Thoracic aorta (tissue), 2 donors: ENCODE results near the gene TSPAN31. TPM values are rescaled to one million over a fixed set of nuclear protein-coding genes. Genes with fewer than 3 reads are reported as not detected.

ENCODE experiments used
- ATAC-seq: fragments of 150-250 bp; one replicate; pipeline ENCODE4 v1.8.0; 2017; ENCODE audit warnings: low read depth; ENCODE audit not compliant: insufficient number of reproducible peaks, low FRiP score
- DNase-seq: peaks from one replicate; pipeline ENCODE4 v3.0.0-alpha.2; 2020; ENCODE audit warnings: low spot score
- H3K27ac ChIP-seq, 2 donors: fragments of 200-600 bp; sonication (generic); 1 replicate in 1 of 2; 2 replicates in 1 of 2; pipeline ENCODE4 v1.5.1; 2016; ENCODE audit warnings: mild to moderate bottlenecking in 2 of 2, moderate library complexity in 2 of 2
- H3K27me3 ChIP-seq: fragments of 200-600 bp; sonication (generic); replicated peaks from 2 replicates; pipeline ENCODE4 v1.6.0; 2016; ENCODE audit warnings: mild to moderate bottlenecking; ENCODE audit not compliant: insufficient read depth
- H3K36me3 ChIP-seq: fragments of 200-600 bp; sonication (generic); one replicate; pipeline ENCODE4 v1.5.1; 2016
- H3K4me1 ChIP-seq, 2 donors: fragments of 200-600 bp; sonication (generic); 1 replicate in 1 of 2; 2 replicates in 1 of 2; pipeline versions ENCODE4 v1.5.1 to v1.6.0; 2016; ENCODE audit warnings: low read depth in 2 of 2, mild to moderate bottlenecking in 1 of 2; ENCODE audit not compliant: control insufficient read depth in 1 of 2
- H3K4me3 ChIP-seq: fragments of 200-600 bp; sonication (generic); 2 replicates; pipeline ENCODE4 v1.5.1; 2016; ENCODE audit warnings: mild to moderate bottlenecking
- H3K9me3 ChIP-seq: fragments of 200-600 bp; sonication (generic); 2 replicates; pipeline ENCODE4 v1.5.1; 2016
- total RNA-seq, 2 donors: library from RNA; depleted of rRNA; stranded (reverse); fragments of >200 nt; gene quantifications; one replicate each; pipeline versions ENCODE4 v1.1.0 to v1.2.3, GENCODE V29; 2016
- TF ChIP-seq, protein P1 (sequence below): fragments of 200-600 bp; sonication (generic); IDR thresholded peaks from one replicate; pipeline ENCODE4 v1.5.1; 2019; ENCODE audit warnings: antibody characterized with exemption

TSPAN31 gene
- total RNA-seq, 2 donors from 2014 or later = 58.8 to 115 TPM

DNA sequence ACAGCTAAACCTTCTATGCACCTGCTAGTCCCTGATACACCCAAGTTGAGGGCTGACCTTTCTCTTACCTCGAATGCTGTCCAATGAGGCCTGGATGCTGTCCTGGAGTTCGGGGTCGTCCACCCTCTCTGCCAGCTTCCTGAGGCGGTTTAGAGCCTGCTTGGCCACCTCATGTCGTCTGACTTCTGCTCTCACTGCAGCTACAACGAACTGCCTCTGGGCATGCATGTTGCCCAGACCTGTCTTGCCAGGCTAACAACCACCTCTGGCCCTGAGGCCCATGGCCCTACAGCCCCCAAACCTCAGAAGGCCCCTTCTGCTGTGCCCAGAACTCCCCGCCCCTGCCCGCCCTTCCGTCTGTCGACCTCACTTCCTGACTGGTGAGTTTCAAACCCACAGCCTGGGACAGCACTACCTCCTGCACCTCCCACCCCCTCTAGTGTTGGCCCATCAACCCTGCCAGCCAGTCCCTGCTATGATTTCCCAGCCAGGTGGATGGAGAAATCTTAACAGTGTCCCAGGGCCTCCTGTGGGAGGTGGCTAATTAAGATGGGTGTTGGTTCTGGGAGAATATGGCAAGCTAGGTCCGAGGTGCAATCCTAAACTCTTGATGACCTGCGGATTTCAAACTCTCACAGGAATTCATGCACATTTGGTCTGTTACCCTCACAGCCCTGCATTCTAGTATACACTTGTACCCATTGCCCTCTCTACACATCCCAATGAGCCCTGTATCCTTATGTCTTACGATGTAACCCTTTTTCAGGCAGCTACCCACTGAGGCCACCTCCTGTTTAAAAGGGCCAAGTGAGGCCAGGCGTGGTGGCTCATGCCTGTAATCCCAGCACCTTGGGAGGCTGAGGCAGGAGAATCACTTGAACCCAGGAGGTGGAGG, 2.7 kb upstream of the TSPAN31 start:
- H3K4me3 ChIP-seq = peak overlapping the region; percentile 55
- peaks cover 8% of the 10 kb centered on the region for H3K27me3 ChIP-seq
- H3K36me3 ChIP-seq = peaks cover 3% of the 10 kb centered on the region
- DNase-seq (no peak), ATAC-seq (no peak)
- H3K27ac ChIP-seq = no peak overlapping the region
- peaks cover 21 to 23% of the 10 kb centered on the region in 2 donors for H3K4me1 ChIP-seq
- TF ChIP-seq, protein P1, sequence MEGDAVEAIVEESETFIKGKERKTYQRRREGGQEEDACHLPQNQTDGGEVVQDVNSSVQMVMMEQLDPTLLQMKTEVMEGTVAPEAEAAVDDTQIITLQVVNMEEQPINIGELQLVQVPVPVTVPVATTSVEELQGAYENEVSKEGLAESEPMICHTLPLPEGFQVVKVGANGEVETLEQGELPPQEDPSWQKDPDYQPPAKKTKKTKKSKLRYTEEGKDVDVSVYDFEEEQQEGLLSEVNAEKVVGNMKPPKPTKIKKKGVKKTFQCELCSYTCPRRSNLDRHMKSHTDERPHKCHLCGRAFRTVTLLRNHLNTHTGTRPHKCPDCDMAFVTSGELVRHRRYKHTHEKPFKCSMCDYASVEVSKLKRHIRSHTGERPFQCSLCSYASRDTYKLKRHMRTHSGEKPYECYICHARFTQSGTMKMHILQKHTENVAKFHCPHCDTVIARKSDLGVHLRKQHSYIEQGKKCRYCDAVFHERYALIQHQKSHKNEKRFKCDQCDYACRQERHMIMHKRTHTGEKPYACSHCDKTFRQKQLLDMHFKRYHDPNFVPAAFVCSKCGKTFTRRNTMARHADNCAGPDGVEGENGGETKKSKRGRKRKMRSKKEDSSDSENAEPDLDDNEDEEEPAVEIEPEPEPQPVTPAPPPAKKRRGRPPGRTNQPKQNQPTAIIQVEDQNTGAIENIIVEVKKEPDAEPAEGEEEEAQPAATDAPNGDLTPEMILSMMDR = no peak
- H3K9me3 ChIP-seq = no peaks in the 10 kb centered on the region

DNA sequence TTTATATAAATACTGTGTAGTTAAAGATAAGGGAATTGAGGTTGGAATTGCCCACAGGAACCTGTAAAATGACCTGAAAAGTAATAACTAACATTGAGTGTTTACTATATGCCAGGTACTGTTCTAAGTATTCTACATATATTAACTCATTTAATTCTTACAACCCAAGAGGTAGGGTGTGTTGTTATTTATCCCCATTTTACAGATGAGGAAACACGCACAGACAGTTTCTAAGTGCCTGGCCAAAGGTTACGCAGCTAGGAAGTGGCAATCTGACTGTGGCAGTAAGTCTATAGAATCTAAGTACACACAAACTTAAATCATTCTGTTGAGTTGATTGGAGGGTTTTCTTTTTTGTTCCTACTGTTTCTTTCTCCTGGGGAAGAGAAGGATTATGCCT, 1.1 kb upstream of the TSPAN31 start:
- Histone ChIP-seq H3K36me3 (peaks cover 17% of the 10 kb centered on the region), H3K4me1 (peaks cover 6 to 7% of the 10 kb centered on the region in 2 donors), H3K27ac (no peak overlapping the region), H3K4me3 (no peak overlapping the region), H3K9me3 (no peaks in the 10 kb centered on the region), H3K27me3 (no peaks in the 10 kb centered on the region)
- ATAC-seq (no peak), DNase-seq (no peak)
- TF ChIP-seq, protein P1 = no peak

- peak; percentile 70 for DNase-seq
- Histone ChIP-seq H3K36me3 (peaks cover 21% of the 10 kb centered on the region), H3K4me1 (peaks cover 3 to 6% of the 10 kb centered on the region in 2 donors), H3K27me3 (no peaks in the 10 kb centered on the region), H3K4me3 (peak overlapping the region; percentile 97), H3K27ac (peak overlapping the region; percentile 98), H3K9me3 (no peaks in the 10 kb centered on the region)
- TF ChIP-seq, protein P1 = no peak
- ATAC-seq = peak; percentile 63
Observed at GRCh38 chr12:57744194-57744776, 554 bp upstream of the TSPAN31 start.

DNA sequence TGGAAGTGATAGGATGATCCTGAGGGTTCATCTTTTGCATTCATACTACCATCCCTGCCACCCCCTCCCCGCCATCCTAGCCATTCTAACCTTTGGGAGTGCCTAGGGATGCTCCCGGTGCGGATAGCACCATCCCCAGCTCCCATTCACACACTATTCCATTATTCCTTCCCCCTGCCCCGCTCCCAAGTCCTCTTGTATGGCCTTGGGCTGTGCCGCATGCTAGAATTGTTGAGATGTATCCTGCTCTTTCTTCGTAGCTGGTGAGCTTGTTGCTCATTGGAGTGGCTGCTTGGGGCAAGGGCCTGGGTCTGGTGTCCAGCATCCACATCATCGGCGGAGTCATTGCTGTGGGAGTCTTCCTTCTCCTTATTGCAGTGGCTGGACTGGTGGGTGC, 644 bp downstream of the TSPAN31 start:
- peaks cover 21% of the 10 kb centered on the region for H3K36me3 ChIP-seq
- H3K9me3 ChIP-seq = no peaks in the 10 kb centered on the region
- peak overlapping the region; percentile 98 for H3K27ac ChIP-seq
- no peaks in the 10 kb centered on the region for H3K27me3 ChIP-seq
- TF ChIP-seq, protein P1 = no peak
- ATAC-seq (no peak), DNase-seq (no peak)
- peaks cover 3 to 6% of the 10 kb centered on the region in 2 donors for H3K4me1 ChIP-seq
- peak overlapping the region; percentile 97 for H3K4me3 ChIP-seq

DNA sequence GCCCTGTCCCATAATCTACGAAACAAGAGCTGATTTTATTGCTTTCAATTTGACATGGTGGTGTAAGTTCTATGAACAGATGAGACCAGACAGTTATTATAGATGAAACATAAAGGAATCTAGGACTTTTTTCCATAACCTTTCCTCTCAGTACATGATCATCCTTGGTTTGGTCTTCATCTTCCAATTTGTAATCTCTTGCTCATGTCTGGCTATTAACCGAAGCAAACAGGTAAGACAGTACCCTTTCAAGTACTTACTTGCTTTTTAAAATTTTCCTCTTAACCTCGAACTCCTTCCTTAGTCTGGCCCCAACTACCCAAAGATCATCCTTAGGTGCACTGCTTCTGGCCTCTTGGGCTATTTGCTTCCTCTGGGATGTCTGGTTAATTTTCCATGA, 1.2 kb downstream of the TSPAN31 start:
- no peak for ATAC-seq
- DNase-seq = no peak
- Histone ChIP-seq H3K4me1 (peaks cover 5 to 10% of the 10 kb centered on the region in 2 donors), H3K36me3 (peaks cover 21% of the 10 kb centered on the region), H3K9me3 (no peaks in the 10 kb centered on the region), H3K27me3 (no peaks in the 10 kb centered on the region), H3K4me3 (peak overlapping the region; percentile 97), H3K27ac (no peak overlapping the region)
- TF ChIP-seq, protein P1 = no peak
